Kidney (tissue), 14 donors: ENCODE data around the gene STYK1. TPM values are rescaled to one million over a fixed set of nuclear protein-coding genes. Genes with fewer than 3 reads are reported as not detected.

ENCODE experiments used
- DNase-seq, 5 donors: peaks; one replicate each; pipeline ENCODE4 v3.0.0-alpha.2; 2013 to 2020
- FAIRE-seq: peaks from 2 replicates; lab custom pipeline; 2012; peaks lifted over from hg19 to GRCh38; lab: Jason Lieb, UNC
- H3K27ac ChIP-seq, 2 donors: one replicate each; pipeline ENCODE4 v1.7.0; 2013; ENCODE audit warnings: low read depth in 2 of 2, low read length in 2 of 2, inconsistent platforms in 1 of 2
- H3K27me3 ChIP-seq: one replicate; pipeline ENCODE4 v1.7.1; 2013; ENCODE audit warnings: low read length, inconsistent platforms; ENCODE audit not compliant: control insufficient read depth, insufficient read depth
- H3K36me3 ChIP-seq, 3 donors: one replicate each; pipeline versions ENCODE4 v1.7.0 to v1.7.1; 2013; ENCODE audit warnings: low read length in 3 of 3, control low read depth in 1 of 3, inconsistent platforms in 1 of 3; ENCODE audit not compliant: insufficient read depth in 3 of 3, control insufficient read depth in 2 of 3
- H3K4me1 ChIP-seq, 3 donors: one replicate each; pipeline versions ENCODE4 v1.7.0 to v1.7.1; 2013; ENCODE audit warnings: low read length in 3 of 3, inconsistent platforms in 1 of 3, low read depth in 1 of 3; ENCODE audit not compliant: control insufficient read depth in 2 of 3, insufficient read depth in 2 of 3
- H3K4me3 ChIP-seq, 3 donors: one replicate each; pipeline versions ENCODE4 v1.7.0 to v1.8.1; 2013; ENCODE audit warnings: low read length in 3 of 3, control low read depth in 1 of 3, inconsistent platforms in 1 of 3
- H3K9ac ChIP-seq, 3 donors: one replicate each; pipeline versions ENCODE4 v1.7.0 to v1.7.1; 2013; ENCODE audit warnings: low read length in 3 of 3, control low read depth in 1 of 3, inconsistent platforms in 1 of 3
- H3K9me3 ChIP-seq, 3 donors: one replicate each; pipeline versions ENCODE4 v1.7.0 to v1.7.1; 2013; ENCODE audit warnings: low read length in 3 of 3, control low read depth in 1 of 3, inconsistent platforms in 1 of 3; ENCODE audit not compliant: control insufficient read depth in 2 of 3, insufficient read depth in 1 of 3
- intact Hi-C: fragments of 100-400 bp; cut with DNase I; formaldehyde crosslinking; loops from one replicate; pipeline ENCODE4 v1.11.1; 2022
- polyA plus RNA-seq: library from polyadenylated mRNA; stranded (reverse); fragments of 350-450 nt; fragmentation: Illumina TruSeq; extraction: RNeasy Lipid Tissue Mini Kit (QIAGEN cat#74804); gene quantifications from one replicate; pipeline ENCODE4 v1.2.3, GENCODE V29; 2014; ENCODE audit warnings: low read depth, low replicate concordance; ENCODE audit not compliant: insufficient read depth
- total RNA-seq: library from RNA; stranded (reverse); fragmentation: NEBNext Ultra II Directional; extraction: Animal tissue kit (Norgen Biotek cat#: 25700); gene quantifications from one replicate; pipeline ENCODE4 v1.2.1, GENCODE V29; 2021
- TF ChIP-seq, protein P1 (sequence below): IDR thresholded peaks from 3 replicates; pipeline ENCODE4 v1.5.1; 2012; ENCODE audit warnings: mild to moderate bottlenecking, moderate library complexity, borderline replicate concordance; ENCODE audit not compliant: insufficient read depth; ENCODE audit errors: extremely low read depth
- donor health status: control.
- donor health status: control.
- donor health status: control.
- donor health status: control.
- donor health status: control.
- donor health status: DM: yes; HTN: yes; CAD: no.
- donor health status: Normal renal cell carcinoma (clear cell type).

STYK1 gene
- total and polyA plus RNA-seq, 2 donors from 2014 or later = 0.58 to 1.6 TPM

DNA sequence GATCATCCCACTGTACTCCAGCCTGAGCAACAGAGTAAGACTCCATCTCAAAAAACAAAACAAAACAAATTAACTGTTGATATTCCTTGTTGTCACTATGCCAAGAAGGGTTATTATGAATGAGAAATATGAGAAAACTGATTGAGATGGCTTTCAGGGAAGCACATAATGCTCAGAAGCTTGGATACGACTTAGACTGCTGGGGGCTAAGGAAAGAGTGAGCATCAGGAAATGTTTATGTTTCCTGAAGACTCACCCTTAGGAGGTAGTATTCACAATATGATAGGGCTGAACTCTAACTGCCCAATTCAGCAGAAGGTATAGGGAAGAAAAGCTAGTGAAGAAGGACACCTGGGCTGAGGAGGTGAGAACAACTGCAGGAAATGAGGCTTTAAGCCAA is 6.3 kb downstream of the STYK1 start:
- intact Hi-C loops = no loop called here
- Histone ChIP-seq H3K36me3 (no peaks in the 10 kb centered on the region), H3K9me3 (no peaks in the 10 kb centered on the region), H3K27ac (no peak overlapping the region), H3K4me3 (no peak overlapping the region), H3K9ac (no peak overlapping the region), H3K27me3 (no peaks in the 10 kb centered on the region), H3K4me1 (no peaks in the 10 kb centered on the region)
- DNase-seq (no peak), FAIRE-seq (no peak)
- TF ChIP-seq, protein P1, sequence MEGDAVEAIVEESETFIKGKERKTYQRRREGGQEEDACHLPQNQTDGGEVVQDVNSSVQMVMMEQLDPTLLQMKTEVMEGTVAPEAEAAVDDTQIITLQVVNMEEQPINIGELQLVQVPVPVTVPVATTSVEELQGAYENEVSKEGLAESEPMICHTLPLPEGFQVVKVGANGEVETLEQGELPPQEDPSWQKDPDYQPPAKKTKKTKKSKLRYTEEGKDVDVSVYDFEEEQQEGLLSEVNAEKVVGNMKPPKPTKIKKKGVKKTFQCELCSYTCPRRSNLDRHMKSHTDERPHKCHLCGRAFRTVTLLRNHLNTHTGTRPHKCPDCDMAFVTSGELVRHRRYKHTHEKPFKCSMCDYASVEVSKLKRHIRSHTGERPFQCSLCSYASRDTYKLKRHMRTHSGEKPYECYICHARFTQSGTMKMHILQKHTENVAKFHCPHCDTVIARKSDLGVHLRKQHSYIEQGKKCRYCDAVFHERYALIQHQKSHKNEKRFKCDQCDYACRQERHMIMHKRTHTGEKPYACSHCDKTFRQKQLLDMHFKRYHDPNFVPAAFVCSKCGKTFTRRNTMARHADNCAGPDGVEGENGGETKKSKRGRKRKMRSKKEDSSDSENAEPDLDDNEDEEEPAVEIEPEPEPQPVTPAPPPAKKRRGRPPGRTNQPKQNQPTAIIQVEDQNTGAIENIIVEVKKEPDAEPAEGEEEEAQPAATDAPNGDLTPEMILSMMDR = no peak

DNA sequence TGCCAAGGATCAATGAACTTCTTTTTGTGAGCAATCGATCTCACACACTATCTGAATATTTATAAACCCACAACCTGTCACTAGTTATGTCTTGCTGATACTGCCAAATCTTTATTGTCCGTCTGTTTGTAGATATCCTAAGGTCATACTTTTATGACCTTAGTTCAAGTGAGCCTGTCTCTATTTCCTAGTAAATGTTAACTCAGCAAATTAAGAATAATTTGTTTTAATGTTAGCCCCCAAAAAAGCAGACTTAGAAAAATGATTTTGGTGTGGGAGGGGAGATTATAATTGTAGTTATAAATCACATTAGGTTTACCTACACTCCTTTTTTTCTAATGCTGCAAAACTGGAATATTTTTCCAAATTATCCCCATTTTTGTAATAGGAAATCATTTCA is 9.4 kb downstream of the STYK1 start:
- FAIRE-seq = no peak
- Histone ChIP-seq H3K4me1 (no peaks in the 10 kb centered on the region), H3K27ac (no peak overlapping the region), H3K36me3 (no peaks in the 10 kb centered on the region), H3K9ac (no peak overlapping the region), H3K27me3 (no peaks in the 10 kb centered on the region), H3K9me3 (no peaks in the 10 kb centered on the region), H3K4me3 (no peak overlapping the region)
- intact Hi-C loops = no loop called here
- DNase-seq = no peak
- TF ChIP-seq, protein P1 = no peak

DNA sequence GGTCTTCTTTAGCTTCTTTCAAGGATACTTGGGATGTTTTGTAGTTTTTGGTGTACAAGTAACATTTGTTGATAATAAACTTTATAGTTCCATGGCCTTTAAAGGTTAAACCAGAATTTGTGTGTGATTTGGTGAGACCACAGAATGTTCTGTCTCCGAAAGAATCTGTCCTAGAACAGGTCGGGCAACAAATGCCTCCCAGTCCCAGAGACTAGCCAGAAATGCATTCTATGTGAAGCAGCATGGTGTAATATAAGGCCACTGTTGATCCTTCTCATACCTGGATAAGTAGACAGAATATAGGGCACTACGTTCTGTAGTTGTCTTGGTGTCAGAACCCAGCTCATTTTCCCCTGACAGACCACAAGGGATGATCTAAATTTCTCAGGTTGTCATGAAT is 10.0 kb downstream of the STYK1 start:
- TF ChIP-seq, protein P1 = no peak
- intact Hi-C loops = no loop called here
- Histone ChIP-seq H3K36me3 (no peaks in the 10 kb centered on the region), H3K4me1 (no peaks in the 10 kb centered on the region), H3K27me3 (no peaks in the 10 kb centered on the region), H3K27ac (no peak overlapping the region), H3K9me3 (no peaks in the 10 kb centered on the region), H3K4me3 (no peak overlapping the region), H3K9ac (no peak overlapping the region)
- DNase-seq = no peak
- no peak for FAIRE-seq

DNA sequence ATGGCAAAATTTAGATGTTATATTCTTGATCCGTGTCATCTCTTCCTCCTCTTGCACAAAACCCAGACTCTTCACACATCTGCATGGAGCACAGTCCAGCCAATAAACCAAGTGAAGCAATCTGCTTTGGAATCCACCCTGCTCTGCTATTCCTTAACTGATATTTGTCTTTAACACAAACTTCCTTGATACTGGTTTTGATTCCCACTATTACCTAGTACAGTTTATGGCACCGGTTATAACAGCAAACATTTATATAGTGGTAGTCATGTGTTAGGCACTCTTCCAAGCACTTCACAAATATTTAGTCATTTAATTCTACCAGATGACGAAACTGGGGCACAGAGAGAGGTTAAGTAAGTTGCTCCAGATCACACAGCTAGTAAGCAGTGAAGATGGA is 12.5 kb downstream of the STYK1 start:
- intact Hi-C loops = no loop called here

More for the DNA sequence above, 12.5 kb downstream of the STYK1 start:
- no peak overlapping the region for H3K4me3 ChIP-seq
- no peak overlapping the region for H3K27ac ChIP-seq
- no peaks in the 10 kb centered on the region for H3K27me3 ChIP-seq
- H3K4me1 ChIP-seq = no peaks in the 10 kb centered on the region
- DNase-seq (no peak), FAIRE-seq (no peak)
- no peaks in the 10 kb centered on the region for H3K36me3 ChIP-seq
- TF ChIP-seq, protein P1 = no peak
- no peaks in the 10 kb centered on the region for H3K9me3 ChIP-seq
- H3K9ac ChIP-seq = no peak overlapping the region
